Liver (tissue), 9 donors: ENCODE results near the gene CRABP2. TPM values are rescaled to one million over a fixed set of nuclear protein-coding genes. Genes with fewer than 3 reads are reported as not detected.

ENCODE experiments used
- DNase-seq: peaks from one replicate; pipeline ENCODE4 v3.0.0-alpha.2; 2017; ENCODE audit warnings: low spot score
- H3K27ac ChIP-seq, 2 donors: one replicate each; pipeline ENCODE4 v1.7.0; 2013; ENCODE audit warnings: inconsistent platforms in 2 of 2, low read length in 2 of 2, control low read depth in 1 of 2, low read depth in 1 of 2, mild to moderate bottlenecking in 1 of 2
- H3K27me3 ChIP-seq, 4 donors: one replicate each; pipeline versions ENCODE4 v1.6.1 to v1.7.0; 2013; ENCODE audit warnings: low read length in 3 of 4, inconsistent platforms in 1 of 4, mild to moderate bottlenecking in 1 of 4, moderate library complexity in 1 of 4; ENCODE audit not compliant: control insufficient read depth in 4 of 4, insufficient read depth in 4 of 4
- H3K36me3 ChIP-seq, 4 donors: one replicate each; pipeline versions ENCODE4 v1.6.1 to v1.7.0; 2013; ENCODE audit warnings: low read length in 3 of 4, mild to moderate bottlenecking in 3 of 4, low read depth in 1 of 4, moderate library complexity in 1 of 4; ENCODE audit not compliant: control insufficient read depth in 4 of 4, insufficient read depth in 3 of 4
- H3K4me1 ChIP-seq, 4 donors: one replicate each; pipeline versions ENCODE4 v1.6.1 to v1.7.0; 2013; ENCODE audit warnings: low read length in 3 of 4, mild to moderate bottlenecking in 3 of 4, moderate library complexity in 1 of 4; ENCODE audit not compliant: control insufficient read depth in 4 of 4, insufficient read depth in 4 of 4
- H3K4me3 ChIP-seq, 3 donors: one replicate each; pipeline versions ENCODE4 v1.6.1 to v1.7.0; 2013; ENCODE audit warnings: low read length in 3 of 3, control low read depth in 1 of 3, low read depth in 1 of 3, mild to moderate bottlenecking in 1 of 3
- H3K9ac ChIP-seq, 2 donors: one replicate each; pipeline ENCODE4 v1.7.0; 2013; ENCODE audit warnings: low read length in 2 of 2, mild to moderate bottlenecking in 2 of 2, moderate library complexity in 2 of 2, control low read depth in 1 of 2, low read depth in 1 of 2
- H3K9me3 ChIP-seq, 4 donors: one replicate each; pipeline versions ENCODE4 v1.6.1 to v1.7.0; 2013; ENCODE audit warnings: low read length in 3 of 4; ENCODE audit not compliant: control insufficient read depth in 4 of 4
- ATF3 ChIP-seq: IDR thresholded peaks from 2 replicates; pipeline ENCODE4 v1.6.1; 2016; ENCODE audit warnings: antibody characterized with exemption
- EGR1 ChIP-seq, 2 donors: IDR thresholded peaks; 2 replicates each; pipeline ENCODE4 v1.6.1; 2016 to 2018; ENCODE audit warnings: antibody characterized with exemption in 2 of 2, low read depth in 2 of 2
- FOXA1 ChIP-seq: IDR thresholded peaks from 2 replicates; pipeline ENCODE4 v1.6.1; 2016; ENCODE audit warnings: antibody characterized with exemption
- FOXA2 ChIP-seq: IDR thresholded peaks from 2 replicates; pipeline ENCODE4 v1.6.1; 2016; ENCODE audit warnings: antibody characterized with exemption
- RAD21 ChIP-seq, 2 donors: IDR thresholded peaks; 2 replicates each; pipeline ENCODE4 v1.6.1; 2016; ENCODE audit warnings: antibody characterized with exemption in 2 of 2, mild to moderate bottlenecking in 2 of 2
- REST ChIP-seq: IDR thresholded peaks from 2 replicates; pipeline ENCODE4 v1.6.1; 2016; ENCODE audit warnings: antibody characterized with exemption, mild to moderate bottlenecking
- RXRA ChIP-seq, 2 donors: IDR thresholded peaks; 2 replicates each; pipeline ENCODE4 v1.6.1; 2017 to 2018; ENCODE audit warnings: antibody characterized with exemption in 2 of 2, mild to moderate bottlenecking in 1 of 2
- SP1 ChIP-seq: IDR thresholded peaks from 2 replicates; pipeline ENCODE4 v1.6.1; 2018; ENCODE audit warnings: antibody characterized with exemption, mild to moderate bottlenecking
- TAF1 ChIP-seq: conservative IDR thresholded peaks from 2 replicates; pipeline ENCODE4 v1.6.1; 2016; ENCODE audit warnings: antibody characterized with exemption, mild to moderate bottlenecking
- YY1 ChIP-seq: IDR thresholded peaks from 2 replicates; pipeline ENCODE4 v1.6.1; 2016; ENCODE audit warnings: antibody characterized with exemption, mild to moderate bottlenecking
- ZBTB33 ChIP-seq: IDR thresholded peaks from 2 replicates; pipeline ENCODE4 v1.6.1; 2016; ENCODE audit warnings: antibody characterized with exemption
- WGBS: extraction: QIAGEN DNeasy Blood & Tissue Kit; methylation state at CpG from one replicate; pipeline ENCODE4 v1.1.7; 2013; 5-methylcytosine and 5-hydroxymethylcytosine counted together
- polyA plus RNA-seq, 2 donors: library from polyadenylated mRNA; stranded (reverse) in 1 of 2; unstranded in 1 of 2; fragments of 200-250 nt in 1 of 2; fragments of >200 nt in 1 of 2; fragmentation: Nextera tagmentation in 1 of 2; extraction: Ambion mirVana in 1 of 2; gene quantifications; one replicate each; pipeline versions ENCODE4 v1.2.1 to v1.2.3, GENCODE V29; 2013 to 2015
- total RNA-seq, 2 donors: library from RNA; depleted of rRNA; stranded (reverse); fragments of >200 nt; gene quantifications; one replicate each; pipeline ENCODE4 v1.2.3, GENCODE V29; 2014
- TF ChIP-seq, protein P1 (sequence below): IDR thresholded peaks from 2 replicates; pipeline ENCODE4 v1.6.1; 2016; ENCODE audit warnings: antibody characterized with exemption
- donor health status: healthy.
- donor health status: healthy.
- donor health status: healthy.
- donor health status: healthy.
- donor health status: healthy.

The CRABP2 gene
- total and polyA plus RNA-seq, 4 donors = 0.14 to 0.22 TPM; not detected in 2

DNA sequence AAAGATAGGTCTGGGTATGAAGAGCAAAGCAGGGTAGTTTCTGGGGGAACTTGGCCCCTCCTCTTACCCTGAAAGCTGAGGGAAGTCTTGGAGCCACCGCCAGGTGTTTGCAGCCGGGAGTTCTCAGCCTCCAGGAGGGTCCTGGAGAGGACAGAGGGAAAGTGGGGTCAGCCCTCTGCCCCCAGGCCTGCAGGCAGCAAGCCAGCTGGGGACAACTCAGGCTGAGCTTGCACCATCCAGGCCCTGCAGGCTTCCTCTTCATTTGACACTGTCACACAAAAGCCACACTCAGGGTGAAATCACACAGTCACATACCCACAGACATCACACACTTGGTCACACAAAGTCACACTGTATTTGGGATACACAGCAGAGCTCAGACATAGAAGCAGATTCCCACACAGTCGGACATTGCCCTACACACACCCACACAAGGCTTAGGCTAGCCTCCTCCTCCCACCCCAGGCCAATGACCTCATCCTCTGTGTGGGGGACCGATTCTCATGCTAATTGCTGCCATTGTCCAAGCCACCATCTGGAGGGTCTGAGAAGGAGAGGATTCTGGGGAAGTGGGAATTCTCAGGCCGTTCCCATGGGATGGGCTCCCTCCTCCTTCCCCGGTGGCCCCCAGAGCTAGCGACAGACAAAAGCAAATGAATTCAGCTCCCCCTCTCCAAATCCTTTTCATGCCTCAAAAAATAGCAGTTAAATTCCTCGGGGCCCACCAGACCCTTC, 31.8 kb downstream of the CRABP2 start:
- H3K27ac ChIP-seq = no peak overlapping the region

DNA sequence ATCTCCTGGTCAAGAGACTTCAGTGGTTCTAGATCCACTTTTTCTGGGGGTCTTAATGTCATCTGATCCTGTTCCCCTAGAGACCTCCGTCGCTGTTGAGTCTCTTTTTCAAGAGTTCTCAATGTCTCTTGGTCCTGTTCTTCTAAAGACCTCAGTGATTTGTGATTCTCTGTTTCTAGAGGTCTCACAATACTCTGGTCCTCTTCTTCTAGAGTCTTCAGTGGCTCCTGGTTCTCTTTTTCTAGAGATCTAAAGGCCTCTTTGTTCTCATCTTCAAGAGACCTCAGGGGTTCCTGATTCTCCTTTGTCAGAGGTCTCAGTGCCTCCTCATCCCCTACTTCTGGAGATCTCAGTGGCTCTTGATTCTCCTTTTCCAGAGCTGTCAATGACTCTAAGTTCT, 33.6 kb downstream of the CRABP2 start:
- TF ChIP-seq RXRA (IDR thresholded peaks at IDR 0.05) = no peak
- TF ChIP-seq, protein P1, sequence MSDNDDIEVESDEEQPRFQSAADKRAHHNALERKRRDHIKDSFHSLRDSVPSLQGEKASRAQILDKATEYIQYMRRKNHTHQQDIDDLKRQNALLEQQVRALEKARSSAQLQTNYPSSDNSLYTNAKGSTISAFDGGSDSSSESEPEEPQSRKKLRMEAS = no peak
- no peak for TF ChIP-seq REST
- no peak for TF ChIP-seq EGR1 (IDR thresholded peaks at IDR 0.05; ENCODE audit: low read depth in 2 of 2)
- no peak for TF ChIP-seq RAD21 (IDR thresholded peaks at IDR 0.05)
- no peak for TF ChIP-seq ZBTB33
- TF ChIP-seq SP1 = no peak
- no peak for TF ChIP-seq YY1
- TF ChIP-seq FOXA2 = no peak
- no peak for TF ChIP-seq TAF1
- no peak for TF ChIP-seq ATF3
- Histone ChIP-seq H3K4me1 (peaks cover 0 to 26% (median 0%) of the 10 kb centered on the region in 4 donors), H3K27ac (no peak overlapping the region), H3K36me3 (no peaks in the 10 kb centered on the region), H3K4me3 (no peak overlapping the region), H3K9me3 (no peaks in the 10 kb centered on the region), H3K27me3 (no peaks in the 10 kb centered on the region), H3K9ac (no peak overlapping the region)
- DNase-seq = no peak
- WGBS = 95% methylated on average over 2 of the region's 2 CpGs

More for the DNA sequence above, 31.8 kb downstream of the CRABP2 start:
- 60% methylated on average over 8 of the region's 8 CpGs for WGBS
- Histone ChIP-seq H3K9me3 (no peaks in the 10 kb centered on the region), H3K4me1 (peaks cover 0 to 20% (median 5%) of the 10 kb centered on the region in 4 donors), H3K4me3 (no peak overlapping the region), H3K36me3 (no peaks in the 10 kb centered on the region), H3K9ac (no peak overlapping the region), H3K27me3 (peaks cover 0 to 6% (median 3%) of the 10 kb centered on the region in 4 donors)
- DNase-seq = no peak
- TF ChIP-seq FOXA1 = no peak
- no peak for TF ChIP-seq RAD21 (IDR thresholded peaks at IDR 0.05)
- no peak for TF ChIP-seq YY1
- TF ChIP-seq RXRA (IDR thresholded peaks at IDR 0.05) = peak in 1 of 2 donors; percentile 36
